GM21381 (cell line): ENCODE data around the gene MTFMT.

Experiments used
- ATAC-seq: cut with Tn5 transposase; IDR thresholded peaks from one replicate; pipeline ENCODE4 v1.9.1; 2021; ENCODE audit warnings: mild to moderate bottlenecking, moderate library complexity; ENCODE audit not compliant: unreplicated experiment

Gene MTFMT

DNA sequence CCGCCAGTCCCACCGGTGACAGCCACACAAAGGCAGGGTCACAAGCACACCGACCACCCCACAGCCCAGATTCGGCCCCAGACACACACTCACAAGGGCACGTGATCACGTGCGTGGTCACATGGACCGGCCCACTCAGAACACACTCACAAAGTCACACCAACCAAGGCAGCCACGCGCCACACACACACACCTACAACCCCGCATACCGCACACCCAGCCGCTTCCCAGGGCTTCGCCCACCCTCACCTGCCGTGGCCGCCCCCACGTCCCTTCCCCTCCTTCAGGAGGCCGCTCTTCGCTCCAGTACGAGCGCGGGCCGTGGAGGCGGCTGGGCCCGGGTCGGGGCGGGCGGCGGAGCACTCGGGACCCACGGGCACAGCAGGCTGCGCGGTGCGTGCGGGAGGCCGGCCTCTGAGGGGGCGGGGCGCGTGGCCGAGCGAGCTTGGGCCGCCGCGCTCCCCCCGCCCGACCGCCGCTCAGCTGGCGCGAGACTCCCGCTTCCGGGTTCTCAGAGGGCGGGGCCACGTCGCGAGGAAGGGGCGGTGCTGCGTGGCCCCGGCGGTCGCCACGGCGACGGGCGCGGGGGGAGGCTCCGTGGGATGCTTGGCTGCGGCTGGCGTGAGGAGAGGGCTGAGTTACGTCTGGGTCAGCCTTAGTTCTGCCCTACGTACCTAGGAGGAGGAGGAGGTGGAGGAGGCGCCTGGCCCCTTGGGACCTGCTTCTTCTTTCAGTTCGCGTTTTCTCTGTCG is 39.8 kb downstream of the MTFMT start, which contains the start of gene SPG21:
Gene SPG21, minus strand, starts transcription at position 499 of the 752 bp plus-strand sequence. CDS start 6,345 bp downstream, outside the sequence.
- peak; percentile 95 for ATAC-seq

GRCh38 chr15:64987136-64987535 is 42.3 kb downstream of the MTFMT start:
- no peak for ATAC-seq

DNA sequence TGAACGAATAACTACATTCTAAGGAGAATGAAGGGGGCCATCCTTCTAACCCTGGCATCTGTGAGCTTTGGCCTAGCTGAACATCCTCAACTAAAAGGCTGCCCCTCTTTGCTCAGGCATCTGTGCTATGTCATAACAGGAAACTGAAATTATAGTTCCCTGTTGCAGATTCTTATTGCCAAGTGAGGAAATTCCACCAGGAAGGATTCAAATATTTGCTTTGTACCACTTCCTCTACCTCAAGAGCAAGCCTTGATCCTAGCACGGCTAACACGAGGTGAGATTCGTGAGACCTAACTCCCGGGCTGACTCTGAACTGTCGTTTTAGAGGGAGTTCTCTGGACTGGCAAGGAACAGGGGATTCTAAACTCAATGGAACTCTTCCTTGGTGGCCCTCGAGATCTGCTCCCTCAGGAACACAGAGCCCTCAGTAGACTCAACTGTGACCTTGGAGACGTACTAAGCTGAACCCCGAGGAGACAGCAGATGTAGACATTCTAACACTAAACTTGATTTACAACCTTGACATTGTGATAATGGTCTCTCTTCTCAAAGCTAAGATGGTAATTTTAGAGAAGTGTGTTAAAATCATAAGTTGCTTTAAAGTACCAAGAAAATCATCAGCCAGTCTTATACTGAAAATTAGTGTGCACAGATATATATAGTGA is 43.9 kb downstream of the MTFMT start:
- ATAC-seq: no peak

GRCh38 chr15:64982472-64982871 is 47.0 kb downstream of the MTFMT start:
- no peak for ATAC-seq

- ATAC-seq: no peak
Measured at GRCh38 chr15:64981812-64982431, 47.5 kb downstream of the MTFMT start.

GRCh38 chr15:64979252-64979710 is 50.2 kb downstream of the MTFMT start:
- ATAC-seq: no peak

GRCh38 chr15:64975390-64975789 is 54.0 kb downstream of the MTFMT start:
- no peak for ATAC-seq

GRCh38 chr15:64970698-64971097 is 58.7 kb downstream of the MTFMT start:
- no peak for ATAC-seq

- no peak for ATAC-seq
Measured at GRCh38 chr15:64969401-64969800, 60.0 kb downstream of the MTFMT start.

DNA sequence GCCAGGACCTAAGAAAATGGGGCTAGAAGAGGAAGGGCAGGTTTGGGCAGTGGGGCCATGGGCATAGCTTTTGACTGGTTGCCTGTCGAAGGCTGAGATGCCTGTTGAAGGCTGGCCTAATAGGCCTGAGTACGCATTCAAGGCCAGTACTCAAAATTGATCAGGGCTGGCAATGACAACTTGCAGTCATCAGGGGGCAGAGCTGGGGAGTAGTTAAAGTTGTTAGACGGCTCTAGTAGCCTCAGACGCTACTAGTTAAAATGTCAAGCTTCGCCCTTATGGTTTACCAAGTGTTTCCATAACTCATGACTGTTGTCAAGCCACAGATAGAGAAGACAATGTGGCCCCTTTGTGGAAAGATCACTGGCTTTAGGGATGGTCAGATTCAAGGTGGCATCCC is 68.4 kb downstream of the MTFMT start:
- ATAC-seq: no peak

DNA sequence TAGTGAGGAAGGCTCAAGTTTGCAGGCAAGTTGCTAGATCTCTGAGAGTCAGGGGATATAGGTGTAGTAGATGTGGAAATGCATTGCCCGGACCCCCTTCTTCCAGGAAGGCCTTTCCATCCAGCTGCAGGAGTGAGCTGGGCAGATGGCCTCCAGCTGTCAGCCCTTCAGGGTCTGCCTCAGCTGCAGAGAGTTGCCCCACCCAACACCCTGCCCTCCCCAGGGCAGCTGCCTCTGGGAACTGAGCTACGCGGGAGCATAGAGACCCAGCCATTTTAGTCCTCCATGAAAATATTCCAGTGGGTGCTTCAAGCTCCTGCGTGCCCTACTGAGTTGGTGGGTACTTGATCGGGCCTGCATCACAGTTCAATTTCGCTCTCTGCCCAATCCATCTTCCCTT is 69.3 kb downstream of the MTFMT start:
- ATAC-seq: no peak

DNA sequence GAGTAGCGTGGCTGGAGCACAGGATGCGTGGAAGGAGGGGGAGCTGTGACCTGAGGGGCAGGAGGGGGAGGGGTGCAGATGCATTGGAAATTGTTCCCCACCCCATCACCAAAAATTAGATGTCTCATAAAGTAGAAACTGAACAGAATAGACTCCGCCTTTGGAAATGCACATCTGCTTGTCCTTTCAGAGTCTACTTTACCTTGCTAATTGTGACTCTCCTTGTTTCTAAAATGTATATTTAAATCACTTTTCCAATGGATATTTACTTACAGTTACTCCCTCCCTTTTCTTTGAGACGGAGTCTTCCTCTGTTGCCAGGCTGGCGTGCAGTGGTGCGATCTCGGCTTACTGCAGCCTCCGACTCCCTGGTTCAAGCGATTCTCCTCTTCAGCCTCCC is 70.3 kb downstream of the MTFMT start:
- no peak for ATAC-seq

- no peak for ATAC-seq
Measured at GRCh38 chr15:64954395-64954794, 75.0 kb downstream of the MTFMT start.

DNA sequence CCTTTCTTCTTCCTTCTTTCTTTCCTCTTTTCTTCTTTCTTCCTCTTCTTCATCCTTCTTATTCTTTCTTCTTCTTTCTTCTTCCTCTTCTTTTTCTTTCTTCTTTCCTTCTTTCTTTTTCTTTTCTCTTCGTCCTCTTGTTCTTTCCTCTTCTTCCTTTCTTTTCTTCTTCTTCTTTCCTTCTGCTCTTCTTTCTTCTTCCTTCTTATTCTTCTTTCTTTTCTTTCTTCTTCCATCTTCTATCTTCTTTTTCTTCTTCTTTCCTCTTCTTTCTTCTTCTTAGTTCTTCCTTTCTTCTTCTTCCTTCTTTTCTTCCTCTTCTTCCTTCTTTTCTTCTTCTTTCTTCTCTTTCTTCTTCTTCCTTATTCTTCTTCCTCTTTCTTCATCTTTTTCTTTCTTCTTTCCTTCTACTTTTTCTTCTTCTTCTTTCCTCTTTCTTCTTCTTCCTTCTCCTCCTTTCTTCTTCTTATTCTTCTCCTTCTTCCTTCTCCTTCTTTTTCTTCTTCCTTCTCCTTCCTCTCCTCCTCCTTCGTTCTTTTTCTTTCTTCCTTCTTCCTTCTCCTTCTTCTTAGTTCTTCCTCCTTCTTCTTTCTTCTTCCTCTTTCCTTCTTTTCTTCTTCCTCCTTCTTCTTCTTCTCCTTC is 77.5 kb downstream of the MTFMT start:
- no peak for ATAC-seq
